GM18907 (cell line): ENCODE results near the gene ARID3A.

ENCODE experiments used
- ATAC-seq: cut with Tn5 transposase; IDR thresholded peaks from one replicate; pipeline ENCODE4 v1.9.1; 2021; ENCODE audit warnings: mild to moderate bottlenecking, moderate library complexity; ENCODE audit not compliant: unreplicated experiment

ARID3A gene

GRCh38 chr19:984165-984967, 58.5 kb downstream of the ARID3A start, which contains the start of gene WDR18:
TSS of gene WDR18 (plus strand) at chr19:984345. CDS start at chr19:984354, 9 bp downstream.
- ATAC-seq, result peak; percentile 74

GRCh38 chr19:986083-986482, 60.2 kb downstream of the ARID3A start:
- ATAC-seq, result no peak

DNA sequence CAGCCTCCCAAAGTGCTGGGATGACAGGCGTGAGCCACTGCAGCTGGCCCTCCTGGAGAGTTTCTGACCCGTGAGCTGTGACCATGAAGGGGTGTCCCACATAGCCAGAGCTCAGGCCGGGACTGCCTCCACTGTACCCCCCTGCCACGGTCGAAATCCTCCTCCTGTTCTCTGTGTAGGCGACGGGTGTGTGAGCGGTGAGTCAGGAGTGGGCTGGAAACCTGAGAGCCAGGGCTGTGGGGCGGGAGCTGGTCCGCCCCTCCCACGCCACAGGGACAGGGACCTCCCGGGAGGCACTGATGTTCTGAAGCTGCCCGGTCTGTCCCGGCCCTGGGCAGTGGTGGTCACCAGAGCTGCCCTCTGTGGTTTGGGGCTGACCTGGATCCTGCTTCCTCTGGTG, 62.2 kb downstream of the ARID3A start:
- ATAC-seq, result no peak

DNA sequence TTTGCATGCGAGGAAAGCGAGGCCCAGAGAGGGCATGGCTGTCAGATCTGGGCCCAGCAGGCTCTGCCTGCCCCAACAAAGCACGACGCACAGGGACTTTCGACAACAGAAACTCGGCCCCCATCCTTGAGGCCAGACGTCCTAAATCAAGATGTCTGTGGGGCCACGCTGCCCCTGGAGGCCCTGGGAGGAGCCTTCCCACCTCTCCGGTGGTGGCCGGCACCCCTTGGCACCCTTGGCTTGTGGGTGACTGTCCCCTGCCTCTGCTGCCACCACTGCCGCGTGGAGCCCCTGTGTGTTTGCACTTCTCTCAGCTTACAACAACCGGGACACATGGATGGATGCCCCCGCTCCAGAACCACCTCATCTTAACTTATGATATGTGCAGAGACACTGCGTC, 62.7 kb downstream of the ARID3A start:
- no peak for ATAC-seq

DNA sequence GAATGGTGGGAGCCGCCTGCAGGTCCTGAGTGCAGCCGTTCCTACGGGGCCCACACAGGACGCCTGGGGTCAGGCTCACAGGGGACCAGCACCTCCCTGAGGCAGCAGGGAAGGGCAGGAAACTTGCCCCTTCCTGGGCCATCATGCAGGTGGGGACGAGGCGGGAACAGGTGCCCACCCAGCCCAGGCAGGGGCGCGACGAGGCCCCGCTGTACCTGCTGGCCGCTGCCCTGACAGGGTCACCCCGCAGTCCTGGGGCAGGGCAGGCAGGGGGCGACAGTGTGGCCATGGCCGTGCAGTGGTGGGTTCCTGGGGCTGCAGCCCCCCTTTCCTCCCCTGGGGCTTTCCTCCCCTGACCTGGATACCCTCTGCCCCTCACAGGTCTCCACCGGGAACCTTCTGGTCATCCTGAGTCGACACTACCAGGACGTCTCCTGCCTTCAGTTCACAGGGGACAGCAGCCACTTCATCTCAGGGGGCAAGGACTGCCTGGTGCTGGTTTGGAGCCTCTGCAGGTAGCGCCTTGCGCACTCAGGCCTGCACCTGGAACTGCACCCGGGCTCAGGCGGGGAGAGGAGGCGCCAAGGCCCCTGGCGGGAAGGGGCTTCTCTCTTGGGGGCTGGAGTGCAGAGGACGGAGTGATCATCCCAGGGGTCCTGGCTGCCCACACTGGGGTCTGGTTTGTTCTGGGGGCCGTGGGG, 63.7 kb downstream of the ARID3A start:
- no peak for ATAC-seq

- ATAC-seq, result no peak
Measured at GRCh38 chr19:990119-990571, 64.3 kb downstream of the ARID3A start.

GRCh38 chr19:990746-991145, 64.9 kb downstream of the ARID3A start:
- ATAC-seq, result no peak

- no peak for ATAC-seq
Measured at GRCh38 chr19:991174-991931, 65.5 kb downstream of the ARID3A start.

GRCh38 chr19:991932-992669, 66.3 kb downstream of the ARID3A start:
- no peak for ATAC-seq

GRCh38 chr19:992670-993055, 66.8 kb downstream of the ARID3A start:
- ATAC-seq, result no peak

GRCh38 chr19:993361-993830, 67.6 kb downstream of the ARID3A start:
- ATAC-seq, result no peak

DNA sequence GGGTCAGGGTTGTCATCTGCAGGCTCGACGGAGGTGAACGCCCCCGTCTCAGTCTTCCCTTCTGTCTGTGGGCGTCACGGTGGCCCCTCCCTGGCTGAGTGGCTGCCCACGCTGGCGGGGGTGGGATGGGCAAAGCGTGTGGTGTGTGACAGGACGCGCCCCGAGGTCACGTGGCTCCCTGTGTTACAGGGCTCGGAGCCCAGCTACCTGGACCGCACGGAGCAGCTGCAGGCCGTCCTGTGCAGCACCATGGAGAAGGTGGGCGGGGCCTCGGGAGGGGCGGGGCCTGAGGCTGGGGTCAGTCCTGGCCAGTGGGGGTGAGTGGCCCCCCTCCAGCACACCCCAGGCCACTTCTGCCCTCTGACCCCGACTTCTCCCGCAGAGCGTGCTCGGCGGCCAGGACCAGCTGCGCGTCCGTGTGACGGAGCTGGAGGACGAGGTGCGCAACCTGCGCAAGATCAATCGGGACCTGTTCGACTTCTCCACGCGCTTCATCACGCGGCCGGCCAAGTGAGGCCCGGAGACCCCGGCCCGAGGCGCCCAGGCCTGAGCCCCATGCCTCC, 68.1 kb downstream of the ARID3A start:
- ATAC-seq, result no peak

DNA sequence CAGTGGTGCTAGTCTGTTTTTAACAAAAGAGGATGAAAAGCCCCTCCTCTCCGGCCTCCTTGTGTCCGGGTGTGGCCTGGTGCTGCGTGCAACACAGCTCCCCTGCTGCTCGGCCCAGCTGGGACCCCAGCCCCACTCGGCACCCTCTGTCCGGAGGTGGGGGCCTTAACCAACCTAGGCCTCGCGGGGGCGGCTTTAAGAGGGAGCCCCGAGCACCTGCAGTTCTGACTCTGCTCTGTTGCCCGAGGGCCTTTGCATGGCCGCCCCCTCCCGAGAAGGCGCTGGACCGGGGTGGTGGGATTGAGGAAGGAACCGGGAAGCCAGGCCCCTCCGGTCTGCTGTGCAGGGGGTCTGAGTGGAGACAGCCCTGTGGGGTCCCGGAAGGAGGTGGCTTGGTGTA, 68.7 kb downstream of the ARID3A start:
- no peak for ATAC-seq

- no peak for ATAC-seq
Measured at GRCh38 chr19:995051-995827, 69.4 kb downstream of the ARID3A start.

DNA sequence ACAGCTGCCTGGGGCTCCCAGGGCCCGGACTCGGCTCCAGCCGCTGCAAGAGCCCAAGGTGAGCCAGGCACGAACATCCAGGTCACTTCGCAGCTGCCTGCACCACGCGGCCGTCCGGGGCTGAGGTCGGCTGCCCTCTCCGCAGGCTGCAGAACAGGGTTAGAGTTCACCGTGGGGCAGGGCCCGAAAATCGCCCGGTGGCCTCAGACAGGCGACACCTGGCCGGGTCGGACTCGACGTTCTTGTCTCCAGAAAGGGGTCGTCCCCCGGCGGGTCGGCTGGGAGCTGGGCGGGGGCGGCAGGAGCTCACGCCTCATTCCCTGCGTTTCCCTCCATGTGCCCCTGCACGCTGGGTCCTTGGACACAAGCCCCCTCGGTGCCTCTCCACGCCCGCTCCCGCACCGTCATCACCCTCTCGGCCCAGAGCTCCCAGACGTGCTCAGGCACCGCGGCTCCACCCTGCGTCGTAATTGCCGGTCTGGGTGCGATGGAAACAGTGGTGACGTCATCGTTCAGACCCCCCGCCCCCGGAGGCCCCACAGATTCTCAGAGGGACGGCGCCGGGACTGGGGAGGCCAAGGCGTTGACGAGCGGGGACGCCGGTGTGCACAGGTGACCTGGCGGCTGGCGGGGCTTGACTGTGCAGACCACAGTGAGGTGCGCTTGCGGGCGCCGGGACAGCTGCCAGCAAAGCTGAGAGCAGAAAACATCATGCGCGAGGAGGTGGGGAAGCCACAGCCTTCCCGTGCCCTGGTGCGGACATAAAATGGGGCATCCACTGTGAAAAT, 70.4 kb downstream of the ARID3A start:
- no peak for ATAC-seq

DNA sequence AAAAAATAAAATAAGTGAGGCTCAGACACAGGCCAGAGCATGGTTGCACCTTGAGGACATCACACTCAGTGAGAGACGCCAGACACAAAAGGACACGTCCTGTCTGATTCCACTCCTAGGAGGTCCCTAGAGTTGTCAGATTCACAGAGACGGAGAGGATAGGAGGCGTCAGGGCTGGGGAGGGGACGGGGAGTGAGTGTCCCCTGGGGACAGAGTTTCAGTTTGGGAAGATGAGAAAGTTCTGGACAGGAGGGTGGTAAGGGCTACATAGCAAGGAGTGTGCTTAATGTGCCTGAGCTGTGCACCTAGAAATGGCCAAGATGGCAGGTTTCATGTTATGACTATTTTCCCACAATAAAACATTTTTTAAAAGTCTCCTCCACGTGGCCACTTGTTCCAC, 72.2 kb downstream of the ARID3A start:
- no peak for ATAC-seq

DNA sequence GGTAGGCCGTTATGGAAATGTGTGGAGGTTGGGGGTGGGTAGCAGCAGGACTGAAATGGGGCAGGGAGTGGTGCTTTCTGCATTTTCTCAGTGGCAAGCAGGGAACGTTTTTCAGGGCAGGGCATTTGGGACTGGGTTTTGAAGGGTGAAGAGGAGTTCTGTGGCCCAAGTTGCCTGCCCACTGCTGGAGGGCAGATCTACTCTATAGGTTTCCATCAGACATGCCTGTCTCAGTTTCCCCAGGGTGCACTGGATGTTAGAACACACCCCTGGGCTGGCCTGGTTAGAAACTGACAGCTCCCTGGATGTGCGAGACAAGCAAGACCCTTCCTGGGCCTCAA, 73.5 kb downstream of the ARID3A start:
- ATAC-seq, result no peak

DNA sequence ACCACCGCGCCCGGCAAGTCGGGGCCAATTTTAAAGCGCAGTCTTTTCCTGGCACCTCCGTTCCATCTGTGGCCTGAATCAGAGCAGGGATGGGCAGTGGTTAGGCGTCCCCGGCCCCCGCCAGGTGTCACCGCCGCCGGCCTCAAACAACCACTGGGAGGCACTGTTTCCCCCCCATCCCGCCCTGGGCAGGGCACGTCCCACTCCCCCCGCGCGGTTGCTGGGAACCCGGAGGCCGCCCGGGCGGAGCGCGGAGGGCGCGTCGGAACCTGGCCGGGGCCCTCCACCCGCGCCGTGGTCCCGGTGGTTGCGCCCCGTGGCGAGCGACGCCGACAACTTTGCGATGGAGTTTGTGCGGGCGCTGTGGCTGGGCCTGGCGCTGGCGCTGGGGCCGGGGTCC, 74.3 kb downstream of the ARID3A start, which contains the start of gene GRIN3B:
GRIN3B (plus strand) TSS at position 325 of the 400 bp plus-strand sequence; CDS start at position 344, 19 bp downstream.
- ATAC-seq, result no peak
